SHP77 (cell line): ENCODE measurements around the gene NECTIN4.
"Not testable (repeated sequence)": the region's sequence is repeated elsewhere in the genome, so short reads cannot be mapped to it uniquely, and the experiment has no call there.

Experiments
- DNase-seq, 2 experiments: peaks; one replicate each; lab custom pipeline; 2025; lab: John Stamatoyannopoulos, UW

NECTIN4 gene

GRCh38 chr1:161026954-161027353, 62.4 kb downstream of the NECTIN4 start:
- not testable (repeated sequence) for DNase-seq

DNA sequence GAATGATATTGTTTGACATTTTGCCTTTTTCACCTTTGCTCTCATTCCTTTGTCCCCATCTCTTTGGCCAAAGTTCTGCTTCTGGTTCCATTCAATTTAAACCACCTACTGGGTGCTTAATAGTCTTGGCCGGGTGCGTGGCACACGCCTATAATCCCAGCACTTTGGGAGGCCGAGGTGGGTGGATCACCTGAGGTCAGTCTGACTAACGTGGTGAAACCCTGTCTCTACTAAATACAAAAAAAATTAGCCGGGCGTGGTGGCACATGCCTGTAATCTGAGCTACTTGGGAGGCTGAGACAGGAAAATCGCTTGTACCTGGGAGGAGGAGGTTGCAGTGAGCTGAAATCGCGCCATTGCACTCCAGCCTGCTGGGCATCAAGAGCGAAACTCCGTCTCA, 66.9 kb downstream of the NECTIN4 start:
- DNase-seq, result not testable (repeated sequence)

DNA sequence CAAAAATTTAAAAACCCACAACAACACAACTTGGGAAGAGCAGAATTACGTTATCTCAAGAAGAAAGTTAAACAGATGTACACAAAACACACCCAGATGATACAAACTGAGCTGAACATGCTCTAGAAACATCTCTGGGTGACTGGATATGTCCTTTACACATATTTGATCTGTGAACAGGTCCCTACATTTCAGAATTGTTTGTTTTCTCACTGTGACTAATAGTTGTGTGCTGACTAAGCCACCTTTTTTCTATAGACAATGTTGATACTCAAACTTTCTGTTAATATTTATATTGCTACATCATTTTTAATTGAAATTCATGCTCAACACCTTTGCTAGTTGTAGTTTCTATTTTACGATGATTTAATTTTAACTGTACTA, 67.4 kb downstream of the NECTIN4 start:
- no peak for DNase-seq

GRCh38 chr1:161021165-161021969, 68.0 kb downstream of the NECTIN4 start:
- peak; percentile 93 to 94 for DNase-seq
